ENCODE data around the gene R3HDM4. TPM values are rescaled to one million over a fixed set of nuclear protein-coding genes. Genes with fewer than 3 reads are reported as not detected.
"Not testable (repeated sequence)": the region's sequence is repeated elsewhere in the genome, so short reads cannot be mapped to it uniquely, and the experiment has no call there.

R3HDM4 gene
- total and polyA plus RNA-seq, 9 donors, result 13.1 to 38.6 (median 34.0) TPM

- Histone ChIP-seq H3K4me1 (ENCODE audit: control insufficient read depth, insufficient read depth, low read length) (peaks cover 10% of the 10 kb centered on the region), H3K27me3 (ENCODE audit: control insufficient read depth, insufficient read depth, low read length) (no peaks in the 10 kb centered on the region), H3K9me3 (replicated peaks; ENCODE audit: control insufficient read depth, low read depth, low read length) (no peaks in the 10 kb centered on the region), H3K36me3 (ENCODE audit: control insufficient read depth, insufficient read depth, low read length) (peaks cover 45% of the 10 kb centered on the region), H3K27ac (ENCODE audit: low read length) (peak overlapping the region; percentile 82), H3K4me3 (ENCODE audit: low read length) (peak overlapping the region; percentile 74)
- WGBS (ENCODE audit: insufficient coverage), result 4% methylated on average over 16 of the region's 27 CpGs
- no peak for DNase-seq
Measured at GRCh38 chr19:892243-892893, 20.7 kb downstream of the R3HDM4 start.

GRCh38 chr19:891421-892200 lies 21.4 kb downstream of the R3HDM4 start:
- Histone ChIP-seq H3K4me3 (ENCODE audit: low read length) (peak overlapping the region; percentile 74), H3K36me3 (ENCODE audit: control insufficient read depth, insufficient read depth, low read length) (peaks cover 43% of the 10 kb centered on the region), H3K4me1 (ENCODE audit: control insufficient read depth, insufficient read depth, low read length) (peaks cover 10% of the 10 kb centered on the region), H3K27ac (ENCODE audit: low read length) (peak overlapping the region; percentile 82)
- H3K27me3 ChIP-seq (ENCODE audit: control insufficient read depth, insufficient read depth, low read length); H3K9me3 ChIP-seq (replicated peaks; ENCODE audit: control insufficient read depth, low read depth, low read length); DNase-seq: not testable (repeated sequence)
- 76% methylated on average over 38 of the region's 50 CpGs for WGBS (ENCODE audit: insufficient coverage)

- Histone ChIP-seq H3K4me1 (ENCODE audit: control insufficient read depth, insufficient read depth, low read length) (peaks cover 10% of the 10 kb centered on the region), H3K27me3 (ENCODE audit: control insufficient read depth, insufficient read depth, low read length) (no peaks in the 10 kb centered on the region), H3K4me3 (ENCODE audit: low read length) (no peak overlapping the region), H3K36me3 (ENCODE audit: control insufficient read depth, insufficient read depth, low read length) (peaks cover 47% of the 10 kb centered on the region), H3K27ac (ENCODE audit: low read length) (no peak overlapping the region), H3K9me3 (replicated peaks; ENCODE audit: control insufficient read depth, low read depth, low read length) (no peaks in the 10 kb centered on the region)
- no peak for DNase-seq
- 94% methylated on average over 13 of the region's 18 CpGs for WGBS (ENCODE audit: insufficient coverage)
Measured at GRCh38 chr19:890831-891230, 22.2 kb downstream of the R3HDM4 start.

- no peak overlapping the region for H3K27ac ChIP-seq (ENCODE audit: low read length)
- no peak overlapping the region for H3K4me3 ChIP-seq (ENCODE audit: low read length)
- no peaks in the 10 kb centered on the region for H3K27me3 ChIP-seq (ENCODE audit: control insufficient read depth, insufficient read depth, low read length)
- H3K4me1 ChIP-seq (ENCODE audit: control insufficient read depth, insufficient read depth, low read length), result peaks cover 10% of the 10 kb centered on the region
- H3K9me3 ChIP-seq (replicated peaks; ENCODE audit: control insufficient read depth, low read depth, low read length), result no peaks in the 10 kb centered on the region
- H3K36me3 ChIP-seq (ENCODE audit: control insufficient read depth, insufficient read depth, low read length), result peaks cover 55% of the 10 kb centered on the region
- no peak for DNase-seq
- WGBS (ENCODE audit: insufficient coverage), result 90% methylated on average over 26 of the region's 26 CpGs
Measured at GRCh38 chr19:889662-890295, 23.2 kb downstream of the R3HDM4 start.

- no peaks in the 10 kb centered on the region for H3K27me3 ChIP-seq (ENCODE audit: control insufficient read depth, insufficient read depth, low read length)
- no peak for DNase-seq
- 86% methylated on average over 25 of the region's 30 CpGs for WGBS (ENCODE audit: insufficient coverage)
- no peak overlapping the region for H3K27ac ChIP-seq (ENCODE audit: low read length)
- no peaks in the 10 kb centered on the region for H3K9me3 ChIP-seq (replicated peaks; ENCODE audit: control insufficient read depth, low read depth, low read length)
- peaks cover 10% of the 10 kb centered on the region for H3K4me1 ChIP-seq (ENCODE audit: control insufficient read depth, insufficient read depth, low read length)
- peaks cover 64% of the 10 kb centered on the region for H3K36me3 ChIP-seq (ENCODE audit: control insufficient read depth, insufficient read depth, low read length)
- H3K4me3 ChIP-seq (ENCODE audit: low read length), result no peak overlapping the region
Measured at GRCh38 chr19:888581-889385, 24.2 kb downstream of the R3HDM4 start.

GRCh38 chr19:887599-887998 lies 25.4 kb downstream of the R3HDM4 start:
- Histone ChIP-seq H3K4me1 (ENCODE audit: control insufficient read depth, insufficient read depth, low read length) (peaks cover 10% of the 10 kb centered on the region), H3K9me3 (replicated peaks; ENCODE audit: control insufficient read depth, low read depth, low read length) (no peaks in the 10 kb centered on the region), H3K4me3 (ENCODE audit: low read length) (no peak overlapping the region), H3K36me3 (ENCODE audit: control insufficient read depth, insufficient read depth, low read length) (peaks cover 75% of the 10 kb centered on the region), H3K27me3 (ENCODE audit: control insufficient read depth, insufficient read depth, low read length) (no peaks in the 10 kb centered on the region), H3K27ac (ENCODE audit: low read length) (no peak overlapping the region)
- 91% methylated on average over 10 of the region's 10 CpGs for WGBS (ENCODE audit: insufficient coverage)
- no peak for DNase-seq

GRCh38 chr19:887072-887471 lies 25.9 kb downstream of the R3HDM4 start:
- WGBS (ENCODE audit: insufficient coverage), result 20% methylated on average over 2 of the region's 16 CpGs
- Histone ChIP-seq H3K27ac (ENCODE audit: low read length) (no peak overlapping the region), H3K4me1 (ENCODE audit: control insufficient read depth, insufficient read depth, low read length) (peaks cover 7% of the 10 kb centered on the region), H3K4me3 (ENCODE audit: low read length) (no peak overlapping the region), H3K36me3 (ENCODE audit: control insufficient read depth, insufficient read depth, low read length) (peaks cover 80% of the 10 kb centered on the region), H3K27me3 (ENCODE audit: control insufficient read depth, insufficient read depth, low read length) (no peaks in the 10 kb centered on the region), H3K9me3 (replicated peaks; ENCODE audit: control insufficient read depth, low read depth, low read length) (no peaks in the 10 kb centered on the region)
- no peak for DNase-seq

GRCh38 chr19:885536-886224 lies 27.3 kb downstream of the R3HDM4 start:
- Histone ChIP-seq H3K9me3 (replicated peaks; ENCODE audit: control insufficient read depth, low read depth, low read length) (no peaks in the 10 kb centered on the region), H3K27me3 (ENCODE audit: control insufficient read depth, insufficient read depth, low read length) (no peaks in the 10 kb centered on the region), H3K36me3 (ENCODE audit: control insufficient read depth, insufficient read depth, low read length) (peaks cover 89% of the 10 kb centered on the region), H3K27ac (ENCODE audit: low read length) (no peak overlapping the region), H3K4me1 (ENCODE audit: control insufficient read depth, insufficient read depth, low read length) (no peaks in the 10 kb centered on the region), H3K4me3 (ENCODE audit: low read length) (no peak overlapping the region)
- 94% methylated on average over 64 of the region's 64 CpGs for WGBS (ENCODE audit: insufficient coverage)
- DNase-seq, result no peak

- Histone ChIP-seq H3K9me3 (replicated peaks; ENCODE audit: control insufficient read depth, low read depth, low read length) (no peaks in the 10 kb centered on the region), H3K4me1 (ENCODE audit: control insufficient read depth, insufficient read depth, low read length) (no peaks in the 10 kb centered on the region), H3K27ac (ENCODE audit: low read length) (no peak overlapping the region), H3K4me3 (ENCODE audit: low read length) (no peak overlapping the region), H3K27me3 (ENCODE audit: control insufficient read depth, insufficient read depth, low read length) (no peaks in the 10 kb centered on the region), H3K36me3 (ENCODE audit: control insufficient read depth, insufficient read depth, low read length) (peaks cover 87% of the 10 kb centered on the region)
- DNase-seq, result no peak
- 87% methylated on average over 46 of the region's 51 CpGs for WGBS (ENCODE audit: insufficient coverage)
Measured at GRCh38 chr19:884420-885211, 28.4 kb downstream of the R3HDM4 start.

All from muscle of leg (tissue), 11 donors.